ENCODE measurements around the gene ANKMY1.

Gene ANKMY1

GRCh38 chr2:240512109-240512485 is 45.7 kb downstream of the ANKMY1 start:
- no peak overlapping the region for H3K27ac ChIP-seq (ENCODE audit: low read depth, low read length)
- H3K9me3 ChIP-seq (ENCODE audit: insufficient read depth, low read depth, low read length): no peaks in the 10 kb centered on the region
- no peaks in the 10 kb centered on the region for H3K36me3 ChIP-seq (ENCODE audit: insufficient read depth, low read length)
- WGBS: 96% methylated on average over 11 of the region's 11 CpGs
- no peak overlapping the region for H3K4me3 ChIP-seq (ENCODE audit: low read length)
- H3K9ac ChIP-seq (ENCODE audit: low read depth, low read length): no peak overlapping the region
- no peaks in the 10 kb centered on the region for H3K4me1 ChIP-seq (ENCODE audit: insufficient read depth, low read length)
- H3K27me3 ChIP-seq (ENCODE audit: insufficient read depth, low read length): no peaks in the 10 kb centered on the region

- Histone ChIP-seq H3K4me3 (ENCODE audit: low read length) (no peak overlapping the region), H3K4me1 (ENCODE audit: insufficient read depth, low read length) (no peaks in the 10 kb centered on the region), H3K9me3 (ENCODE audit: insufficient read depth, low read depth, low read length) (no peaks in the 10 kb centered on the region), H3K36me3 (ENCODE audit: insufficient read depth, low read length) (no peaks in the 10 kb centered on the region), H3K9ac (ENCODE audit: low read depth, low read length) (no peak overlapping the region), H3K27ac (ENCODE audit: low read depth, low read length) (no peak overlapping the region), H3K27me3 (ENCODE audit: insufficient read depth, low read length) (no peaks in the 10 kb centered on the region)
- WGBS: 93% methylated on average over 31 of the region's 31 CpGs
Measured at GRCh38 chr2:240511351-240512108, 46.3 kb downstream of the ANKMY1 start.

DNA sequence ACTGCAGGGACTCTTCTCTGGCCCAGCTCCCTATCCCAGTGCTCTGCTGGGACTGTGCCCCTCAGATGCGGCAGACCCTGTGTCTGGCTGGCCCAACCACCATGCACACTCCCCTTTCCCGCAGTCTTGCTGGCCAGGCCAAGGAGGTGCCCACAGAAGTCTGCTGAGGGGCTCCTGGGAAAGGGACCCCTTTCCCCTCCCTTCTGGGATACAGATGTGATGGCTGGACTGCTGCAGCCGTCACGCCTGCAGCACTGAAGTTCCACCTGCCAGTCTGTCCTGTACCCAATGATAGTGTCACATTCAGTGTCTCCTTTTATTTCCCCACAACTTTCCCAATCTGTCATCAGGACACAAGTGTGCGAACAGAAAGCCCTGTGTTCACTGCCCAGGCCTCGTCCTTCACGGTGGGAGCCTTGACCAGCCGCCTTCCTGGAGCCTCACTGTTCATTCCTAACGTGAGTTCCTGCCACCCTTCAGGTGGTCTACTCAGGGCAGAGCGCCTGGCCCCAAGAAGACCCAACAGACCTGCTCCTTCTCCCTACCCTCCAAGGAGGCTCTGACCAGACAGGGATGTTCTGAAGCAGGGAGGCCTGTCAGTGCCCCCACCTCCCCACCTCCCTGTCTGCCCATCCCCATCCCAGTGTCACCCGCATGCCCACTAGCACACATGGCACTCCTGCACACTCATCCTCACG is 47.1 kb downstream of the ANKMY1 start:
- WGBS: 90% methylated on average over 12 of the region's 12 CpGs
- H3K9me3 ChIP-seq (ENCODE audit: insufficient read depth, low read depth, low read length): no peaks in the 10 kb centered on the region
- H3K27me3 ChIP-seq (ENCODE audit: insufficient read depth, low read length): no peaks in the 10 kb centered on the region
- no peak overlapping the region for H3K4me3 ChIP-seq (ENCODE audit: low read length)
- no peak overlapping the region for H3K9ac ChIP-seq (ENCODE audit: low read depth, low read length)
- H3K36me3 ChIP-seq (ENCODE audit: insufficient read depth, low read length): no peaks in the 10 kb centered on the region
- no peak overlapping the region for H3K27ac ChIP-seq (ENCODE audit: low read depth, low read length)
- H3K4me1 ChIP-seq (ENCODE audit: insufficient read depth, low read length): no peaks in the 10 kb centered on the region

DNA sequence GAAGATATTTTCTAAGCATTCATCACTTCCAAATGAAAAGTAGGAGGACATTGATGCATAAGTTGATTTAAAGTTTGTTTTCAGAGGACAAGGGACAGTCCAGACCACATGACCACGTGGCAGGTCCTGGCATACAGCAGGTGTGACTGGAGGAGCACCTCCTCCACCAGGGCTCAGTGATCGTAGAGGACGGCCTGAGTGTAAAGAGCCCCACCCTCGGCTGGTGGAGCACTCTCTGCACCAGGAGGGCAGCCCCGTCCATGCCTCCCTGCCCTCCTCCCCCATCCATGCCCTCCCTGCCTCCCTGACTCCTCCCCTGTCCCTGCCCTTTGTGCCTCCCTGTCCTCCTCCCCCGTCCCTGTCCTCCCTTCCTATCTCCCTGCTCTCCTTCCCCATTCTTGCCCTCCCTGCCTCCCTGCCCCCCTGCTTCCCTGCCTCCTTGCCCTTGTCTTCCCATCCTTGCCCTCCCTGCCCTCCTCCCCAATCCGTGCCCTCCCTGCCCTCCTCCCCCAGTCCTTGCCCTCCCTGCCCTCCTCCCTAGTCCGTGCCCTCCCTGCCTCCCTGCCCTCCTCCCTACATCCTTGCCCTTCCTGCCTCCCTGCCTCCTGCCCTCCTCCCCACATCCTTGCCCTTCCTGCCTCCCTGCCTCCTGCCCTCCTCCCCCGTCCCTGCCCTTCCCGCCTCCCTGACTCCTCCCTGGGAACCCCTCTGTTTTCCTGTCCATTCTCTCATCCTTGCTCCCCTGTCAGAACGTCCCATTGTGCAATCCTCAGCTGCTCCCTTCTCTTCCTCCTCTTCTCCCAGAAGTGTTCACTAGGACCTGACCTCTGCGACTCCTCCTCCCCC is 47.9 kb downstream of the ANKMY1 start:
- Histone ChIP-seq H3K27me3 (ENCODE audit: insufficient read depth, low read length) (no peaks in the 10 kb centered on the region), H3K36me3 (ENCODE audit: insufficient read depth, low read length) (no peaks in the 10 kb centered on the region)
- WGBS: 68% methylated on average over 12 of the region's 12 CpGs

GRCh38 chr2:240508832-240509545 is 48.8 kb downstream of the ANKMY1 start:
- no peaks in the 10 kb centered on the region for H3K4me1 ChIP-seq (ENCODE audit: insufficient read depth, low read length)
- WGBS: 88% methylated on average over 7 of the region's 7 CpGs
- H3K27me3 ChIP-seq (ENCODE audit: insufficient read depth, low read length): no peaks in the 10 kb centered on the region
- no peaks in the 10 kb centered on the region for H3K36me3 ChIP-seq (ENCODE audit: insufficient read depth, low read length)
- H3K9ac ChIP-seq (ENCODE audit: low read depth, low read length): no peak overlapping the region
- no peak overlapping the region for H3K27ac ChIP-seq (ENCODE audit: low read depth, low read length)
- no peaks in the 10 kb centered on the region for H3K9me3 ChIP-seq (ENCODE audit: insufficient read depth, low read depth, low read length)
- no peak overlapping the region for H3K4me3 ChIP-seq (ENCODE audit: low read length)

More for the DNA sequence above, 47.9 kb downstream of the ANKMY1 start:
- Histone ChIP-seq H3K4me1 (ENCODE audit: insufficient read depth, low read length) (no peaks in the 10 kb centered on the region), H3K27ac (ENCODE audit: low read depth, low read length) (no peak overlapping the region), H3K9ac (ENCODE audit: low read depth, low read length) (no peak overlapping the region), H3K9me3 (ENCODE audit: insufficient read depth, low read depth, low read length) (no peaks in the 10 kb centered on the region), H3K4me3 (ENCODE audit: low read length) (no peak overlapping the region)

DNA sequence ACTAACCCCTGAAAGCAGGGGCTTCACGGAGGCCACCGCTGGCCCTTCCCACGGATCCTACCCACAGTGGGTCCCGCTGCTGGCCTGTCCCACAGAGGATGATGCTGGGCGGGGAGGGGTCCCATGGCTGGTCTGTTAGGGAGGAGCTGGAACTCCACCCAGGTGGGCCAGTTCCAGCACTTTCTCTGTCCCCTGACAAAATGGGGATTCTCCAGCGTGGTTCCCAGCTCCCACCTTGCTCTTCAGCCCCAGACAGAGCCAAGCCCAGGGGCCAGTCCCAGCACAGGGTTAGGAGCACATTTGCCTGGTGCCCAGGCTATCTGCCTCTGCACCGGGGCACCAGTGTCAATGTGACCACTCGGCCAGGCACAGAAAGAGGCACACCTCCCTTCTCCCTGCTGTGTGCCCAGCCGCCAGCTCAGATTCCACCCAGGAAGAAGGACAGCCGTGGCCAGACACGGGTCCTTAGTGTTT is 50.0 kb downstream of the ANKMY1 start:
- no peaks in the 10 kb centered on the region for H3K27me3 ChIP-seq (ENCODE audit: insufficient read depth, low read length)
- H3K9ac ChIP-seq (ENCODE audit: low read depth, low read length): no peak overlapping the region
- no peak overlapping the region for H3K4me3 ChIP-seq (ENCODE audit: low read length)
- H3K9me3 ChIP-seq (ENCODE audit: insufficient read depth, low read depth, low read length): no peaks in the 10 kb centered on the region
- H3K27ac ChIP-seq (ENCODE audit: low read depth, low read length): no peak overlapping the region
- H3K36me3 ChIP-seq (ENCODE audit: insufficient read depth, low read length): no peaks in the 10 kb centered on the region
- no peaks in the 10 kb centered on the region for H3K4me1 ChIP-seq (ENCODE audit: insufficient read depth, low read length)
- WGBS: 92% methylated on average over 11 of the region's 11 CpGs

DNA sequence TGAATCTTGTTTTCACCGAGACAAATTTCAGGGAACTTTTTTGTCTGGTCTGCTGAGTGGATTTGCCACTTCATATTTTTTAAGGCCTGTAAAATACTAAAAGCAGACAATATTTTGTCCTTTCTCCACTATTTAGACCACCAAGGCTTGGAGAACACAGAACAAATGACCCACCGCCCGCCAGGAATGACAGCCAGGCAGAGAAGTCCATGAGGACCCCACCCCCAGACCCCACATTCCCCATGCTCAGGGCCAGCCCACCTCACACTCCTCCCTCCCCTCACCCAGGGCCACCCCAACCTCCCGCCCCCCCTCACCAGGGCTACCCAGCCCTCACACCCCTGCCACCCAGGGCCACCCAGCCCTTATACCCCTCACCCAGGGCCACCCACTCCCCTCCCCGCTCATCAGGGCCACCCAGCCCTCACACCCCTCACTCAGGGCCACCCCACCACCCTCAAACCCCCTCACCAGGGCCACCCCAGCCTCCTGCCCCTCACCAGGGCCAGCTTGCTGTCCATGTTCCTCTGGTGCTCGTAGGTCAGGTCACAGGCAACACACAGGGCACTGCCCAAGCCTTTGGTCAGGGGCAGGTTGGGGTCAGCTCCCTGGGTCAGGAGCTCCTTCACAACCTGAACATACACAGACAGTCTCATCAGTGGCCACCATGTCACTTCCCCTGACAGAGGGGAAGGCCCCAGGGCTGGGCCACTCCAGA is 50.6 kb downstream of the ANKMY1 start:
- H3K9me3 ChIP-seq (ENCODE audit: insufficient read depth, low read depth, low read length): no peaks in the 10 kb centered on the region
- no peaks in the 10 kb centered on the region for H3K36me3 ChIP-seq (ENCODE audit: insufficient read depth, low read length)
- no peak overlapping the region for H3K27ac ChIP-seq (ENCODE audit: low read depth, low read length)
- 92% methylated on average over 5 of the region's 6 CpGs for WGBS
- H3K27me3 ChIP-seq (ENCODE audit: insufficient read depth, low read length): no peaks in the 10 kb centered on the region
- H3K9ac ChIP-seq (ENCODE audit: low read depth, low read length): no peak overlapping the region
- H3K4me3 ChIP-seq (ENCODE audit: low read length): no peak overlapping the region
- H3K4me1 ChIP-seq (ENCODE audit: insufficient read depth, low read length): no peaks in the 10 kb centered on the region

DNA sequence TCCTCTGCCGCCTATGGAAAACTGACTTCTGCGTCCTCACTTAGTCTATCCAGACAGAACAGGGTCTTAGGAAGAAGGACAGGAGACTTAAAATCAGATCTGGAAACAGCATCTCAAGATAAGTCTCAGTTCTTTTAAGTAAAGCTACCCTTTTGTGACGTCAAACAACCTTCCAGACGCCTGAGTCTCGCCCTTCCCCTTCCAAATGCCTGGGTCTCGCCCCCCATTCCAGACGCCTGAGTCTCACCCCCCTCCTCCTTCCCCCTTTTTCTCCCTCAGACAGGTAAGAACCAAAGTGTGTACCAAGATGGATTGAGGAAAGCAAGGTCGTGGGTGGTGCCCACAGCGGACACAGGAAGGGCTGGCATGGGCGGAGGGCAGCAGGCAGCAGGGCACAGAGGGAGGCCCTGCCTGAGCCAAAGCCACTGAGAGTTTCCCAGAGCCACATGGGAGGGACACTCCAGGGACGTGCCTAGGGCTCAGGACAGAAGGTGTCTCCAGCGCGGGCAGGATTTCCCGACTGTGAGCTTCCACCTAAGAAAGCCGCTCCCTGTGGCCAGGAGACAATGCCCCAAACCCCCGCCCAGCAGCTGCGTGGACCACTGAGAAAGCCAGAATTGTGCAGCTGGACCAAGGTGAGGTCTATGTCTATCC is 51.3 kb downstream of the ANKMY1 start:
- 81% methylated on average over 17 of the region's 17 CpGs for WGBS
- no peaks in the 10 kb centered on the region for H3K9me3 ChIP-seq (ENCODE audit: insufficient read depth, low read depth, low read length)
- H3K4me1 ChIP-seq (ENCODE audit: insufficient read depth, low read length): no peaks in the 10 kb centered on the region
- H3K9ac ChIP-seq (ENCODE audit: low read depth, low read length): no peak overlapping the region
- H3K27me3 ChIP-seq (ENCODE audit: insufficient read depth, low read length): no peaks in the 10 kb centered on the region
- H3K27ac ChIP-seq (ENCODE audit: low read depth, low read length): no peak overlapping the region
- no peaks in the 10 kb centered on the region for H3K36me3 ChIP-seq (ENCODE audit: insufficient read depth, low read length)
- no peak overlapping the region for H3K4me3 ChIP-seq (ENCODE audit: low read length)

- no peak overlapping the region for H3K9ac ChIP-seq (ENCODE audit: low read depth, low read length)
- no peaks in the 10 kb centered on the region for H3K9me3 ChIP-seq (ENCODE audit: insufficient read depth, low read depth, low read length)
- no peaks in the 10 kb centered on the region for H3K27me3 ChIP-seq (ENCODE audit: insufficient read depth, low read length)
- H3K4me1 ChIP-seq (ENCODE audit: insufficient read depth, low read length): no peaks in the 10 kb centered on the region
- H3K4me3 ChIP-seq (ENCODE audit: low read length): no peak overlapping the region
- 86% methylated on average over 14 of the region's 14 CpGs for WGBS
- H3K36me3 ChIP-seq (ENCODE audit: insufficient read depth, low read length): no peaks in the 10 kb centered on the region
- H3K27ac ChIP-seq (ENCODE audit: low read depth, low read length): no peak overlapping the region
Measured at GRCh38 chr2:240505910-240506309, 51.9 kb downstream of the ANKMY1 start.

DNA sequence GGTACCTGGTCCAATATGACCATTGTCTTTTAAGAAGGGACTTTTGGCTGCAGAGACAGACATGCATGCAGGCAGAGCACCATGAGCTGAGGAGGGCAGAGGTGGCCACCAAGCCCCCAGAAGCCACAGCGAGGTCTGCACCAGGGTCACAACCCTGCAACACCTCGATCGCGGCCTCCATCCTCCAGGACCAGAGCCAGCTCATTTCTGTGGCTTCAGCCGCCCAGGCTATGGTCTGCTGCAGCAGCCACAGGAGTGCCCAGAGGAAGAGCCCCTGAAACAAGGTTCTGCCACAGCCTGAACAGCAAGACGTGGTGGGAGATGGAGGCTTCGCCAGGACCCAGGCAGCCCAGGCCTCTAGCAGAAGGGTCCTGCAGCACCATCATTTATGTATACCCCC is 53.9 kb downstream of the ANKMY1 start:
- H3K36me3 ChIP-seq (ENCODE audit: insufficient read depth, low read length): no peaks in the 10 kb centered on the region
- WGBS: 93% methylated on average over 7 of the region's 7 CpGs

More for the DNA sequence above, 53.9 kb downstream of the ANKMY1 start:
- Histone ChIP-seq H3K9ac (ENCODE audit: low read depth, low read length) (no peak overlapping the region), H3K4me3 (ENCODE audit: low read length) (no peak overlapping the region), H3K4me1 (ENCODE audit: insufficient read depth, low read length) (no peaks in the 10 kb centered on the region), H3K27ac (ENCODE audit: low read depth, low read length) (no peak overlapping the region), H3K27me3 (ENCODE audit: insufficient read depth, low read length) (no peaks in the 10 kb centered on the region), H3K9me3 (ENCODE audit: insufficient read depth, low read depth, low read length) (no peaks in the 10 kb centered on the region)

Measured in HUES64 (cell line).